ENCODE data around the gene CKAP2L.

CKAP2L gene

DNA sequence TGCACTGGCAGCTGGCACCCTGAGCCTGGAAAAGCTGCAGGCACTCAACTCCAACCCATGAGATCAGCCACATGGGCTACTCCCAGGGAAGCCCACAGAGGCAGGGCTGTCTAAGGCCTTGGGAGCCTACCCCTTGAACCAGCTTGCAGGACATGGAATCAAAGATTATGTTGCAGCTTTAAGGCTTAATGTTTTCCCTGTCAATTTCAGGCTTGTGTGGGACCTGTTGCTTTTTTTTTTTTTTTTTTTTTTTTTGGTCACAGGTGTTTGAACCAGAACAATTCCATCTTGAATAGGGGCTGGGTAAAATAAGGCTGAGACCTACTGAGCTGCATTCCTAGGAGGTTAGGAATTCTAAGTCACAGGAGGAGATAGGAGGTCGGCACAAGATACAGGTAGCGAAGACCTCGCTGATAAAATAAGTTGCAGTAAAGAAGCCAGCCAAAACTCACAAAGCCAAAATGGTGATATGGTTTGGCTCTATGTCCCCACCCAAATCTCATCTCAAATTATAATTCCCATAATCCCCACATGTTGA lies 27.4 kb upstream of the CKAP2L start:
- no peaks in the 10 kb centered on the region for H3K9me3 ChIP-seq (ENCODE audit: severe bottlenecking)
- H3K27me3 ChIP-seq (ENCODE audit: insufficient read depth, poor library complexity, severe bottlenecking), result no peaks in the 10 kb centered on the region
- DNase-seq (ENCODE audit: low spot score), result no peak
- no peaks in the 10 kb centered on the region for H3K36me3 ChIP-seq (ENCODE audit: low read depth)
- TF ChIP-seq, protein P1, sequence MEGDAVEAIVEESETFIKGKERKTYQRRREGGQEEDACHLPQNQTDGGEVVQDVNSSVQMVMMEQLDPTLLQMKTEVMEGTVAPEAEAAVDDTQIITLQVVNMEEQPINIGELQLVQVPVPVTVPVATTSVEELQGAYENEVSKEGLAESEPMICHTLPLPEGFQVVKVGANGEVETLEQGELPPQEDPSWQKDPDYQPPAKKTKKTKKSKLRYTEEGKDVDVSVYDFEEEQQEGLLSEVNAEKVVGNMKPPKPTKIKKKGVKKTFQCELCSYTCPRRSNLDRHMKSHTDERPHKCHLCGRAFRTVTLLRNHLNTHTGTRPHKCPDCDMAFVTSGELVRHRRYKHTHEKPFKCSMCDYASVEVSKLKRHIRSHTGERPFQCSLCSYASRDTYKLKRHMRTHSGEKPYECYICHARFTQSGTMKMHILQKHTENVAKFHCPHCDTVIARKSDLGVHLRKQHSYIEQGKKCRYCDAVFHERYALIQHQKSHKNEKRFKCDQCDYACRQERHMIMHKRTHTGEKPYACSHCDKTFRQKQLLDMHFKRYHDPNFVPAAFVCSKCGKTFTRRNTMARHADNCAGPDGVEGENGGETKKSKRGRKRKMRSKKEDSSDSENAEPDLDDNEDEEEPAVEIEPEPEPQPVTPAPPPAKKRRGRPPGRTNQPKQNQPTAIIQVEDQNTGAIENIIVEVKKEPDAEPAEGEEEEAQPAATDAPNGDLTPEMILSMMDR (IDR thresholded peaks at IDR 0.05; ENCODE audit: poor library complexity, severe bottlenecking), result no peak
- H3K4me3 ChIP-seq (ENCODE audit: severe bottlenecking), result no peak overlapping the region
- no peak for ATAC-seq (ENCODE audit: low read depth)
- peaks cover 47% of the 10 kb centered on the region for H3K4me1 ChIP-seq (ENCODE audit: insufficient read depth, poor library complexity, severe bottlenecking)
- H3K27ac ChIP-seq (ENCODE audit: poor library complexity, severe bottlenecking), result peak overlapping the region; percentile 99

DNA sequence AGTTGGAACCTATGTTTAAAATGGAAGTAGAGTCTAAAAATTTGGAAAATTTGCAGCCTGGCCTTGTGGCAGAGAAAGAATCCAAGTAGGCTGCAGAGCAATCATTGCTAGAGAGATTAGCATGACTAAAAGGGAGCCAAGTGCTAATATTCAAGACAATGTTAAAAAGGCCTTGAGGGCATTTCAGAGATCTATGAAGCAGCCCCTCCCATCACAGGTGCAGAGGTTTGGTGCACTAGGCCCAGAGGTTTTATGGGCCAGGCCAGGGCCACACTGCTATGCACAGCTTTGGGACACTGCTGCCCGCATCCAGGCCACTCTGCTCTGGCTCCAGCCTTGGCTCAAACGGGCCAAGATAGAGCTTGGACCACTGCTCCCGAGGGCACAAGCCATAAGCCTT lies 26.6 kb upstream of the CKAP2L start:
- ATAC-seq (ENCODE audit: low read depth) (no peak), DNase-seq (ENCODE audit: low spot score) (no peak)
- Histone ChIP-seq H3K36me3 (ENCODE audit: low read depth) (no peaks in the 10 kb centered on the region), H3K4me1 (ENCODE audit: insufficient read depth, poor library complexity, severe bottlenecking) (peaks cover 54% of the 10 kb centered on the region), H3K27me3 (ENCODE audit: insufficient read depth, poor library complexity, severe bottlenecking) (no peaks in the 10 kb centered on the region), H3K27ac (ENCODE audit: poor library complexity, severe bottlenecking) (peak overlapping the region; percentile 99), H3K4me3 (ENCODE audit: severe bottlenecking) (no peak overlapping the region), H3K9me3 (ENCODE audit: severe bottlenecking) (no peaks in the 10 kb centered on the region)
- TF ChIP-seq, protein P1 (IDR thresholded peaks at IDR 0.05; ENCODE audit: poor library complexity, severe bottlenecking), result no peak

DNA sequence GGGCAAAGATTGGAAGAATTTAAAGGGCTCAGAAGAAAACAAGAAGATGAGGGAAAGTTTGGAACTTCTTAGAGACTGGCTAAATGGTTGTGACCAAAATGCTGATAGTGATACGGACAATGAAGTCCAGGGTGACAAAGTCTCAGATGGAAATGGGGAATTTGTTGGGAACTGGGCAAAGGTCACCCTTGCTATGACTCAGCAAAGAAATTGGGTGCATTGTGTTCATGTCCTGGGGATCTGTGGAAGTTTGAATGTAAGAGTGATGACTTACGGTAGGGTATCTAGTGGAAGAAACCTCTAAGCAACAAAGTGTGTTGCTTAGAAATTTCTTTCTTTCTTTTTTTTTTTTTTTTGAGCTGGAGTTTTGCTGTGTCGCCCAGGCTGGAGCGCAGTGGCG lies 25.9 kb upstream of the CKAP2L start:
- Histone ChIP-seq H3K4me3 (ENCODE audit: severe bottlenecking) (no peak overlapping the region), H3K27ac (ENCODE audit: poor library complexity, severe bottlenecking) (peak overlapping the region; percentile 99), H3K4me1 (ENCODE audit: insufficient read depth, poor library complexity, severe bottlenecking) (peaks cover 53% of the 10 kb centered on the region), H3K36me3 (ENCODE audit: low read depth) (no peaks in the 10 kb centered on the region), H3K27me3 (ENCODE audit: insufficient read depth, poor library complexity, severe bottlenecking) (no peaks in the 10 kb centered on the region), H3K9me3 (ENCODE audit: severe bottlenecking) (no peaks in the 10 kb centered on the region)
- TF ChIP-seq, protein P1 (IDR thresholded peaks at IDR 0.05; ENCODE audit: poor library complexity, severe bottlenecking), result no peak
- DNase-seq (ENCODE audit: low spot score), result no peak
- no peak for ATAC-seq (ENCODE audit: low read depth)

- TF ChIP-seq, protein P1 (IDR thresholded peaks at IDR 0.05; ENCODE audit: poor library complexity, severe bottlenecking), result no peak
- H3K4me3 ChIP-seq (ENCODE audit: severe bottlenecking), result no peak overlapping the region
- H3K36me3 ChIP-seq (ENCODE audit: low read depth), result peaks cover under 1% of the 10 kb centered on the region; the same call in 1 of the 2 replicates
- no peak for DNase-seq (ENCODE audit: low spot score)
- no peak overlapping the region for H3K27ac ChIP-seq (ENCODE audit: poor library complexity, severe bottlenecking)
- no peak for ATAC-seq (ENCODE audit: low read depth)
- H3K4me1 ChIP-seq (ENCODE audit: insufficient read depth, poor library complexity, severe bottlenecking), result peaks cover 53% of the 10 kb centered on the region
- H3K27me3 ChIP-seq (ENCODE audit: insufficient read depth, poor library complexity, severe bottlenecking), result no peaks in the 10 kb centered on the region
- no peaks in the 10 kb centered on the region for H3K9me3 ChIP-seq (ENCODE audit: severe bottlenecking)
These were observed 24.8 kb upstream of the CKAP2L start for GRCh38 chr2:112789186-112789585.

DNA sequence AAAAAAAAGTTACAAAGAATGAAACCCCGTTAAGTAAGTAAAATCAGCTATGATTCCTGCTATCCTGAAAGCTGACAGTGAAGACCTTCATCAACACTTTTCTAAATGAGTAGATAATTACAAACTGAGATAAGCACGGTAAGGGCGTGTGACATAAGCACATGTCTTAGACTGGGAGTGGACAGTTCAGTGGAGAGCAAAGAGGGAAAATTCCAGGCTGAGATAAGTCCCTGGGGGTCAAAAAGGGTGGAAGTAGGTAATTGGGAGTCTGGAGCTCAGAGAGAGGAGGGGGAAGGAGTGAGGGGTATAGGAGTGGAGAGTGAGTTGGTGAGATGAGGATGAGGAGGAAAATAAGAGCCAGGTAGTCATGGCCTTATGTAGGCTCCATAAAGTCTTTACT lies 24.2 kb upstream of the CKAP2L start:
- TF ChIP-seq, protein P1 (IDR thresholded peaks at IDR 0.05; ENCODE audit: poor library complexity, severe bottlenecking), result no peak
- H3K4me3 ChIP-seq (ENCODE audit: severe bottlenecking), result no peak overlapping the region
- peak overlapping the region; percentile 87 for H3K27ac ChIP-seq (ENCODE audit: poor library complexity, severe bottlenecking)
- no peaks in the 10 kb centered on the region for H3K27me3 ChIP-seq (ENCODE audit: insufficient read depth, poor library complexity, severe bottlenecking)
- DNase-seq (ENCODE audit: low spot score) (no peak), ATAC-seq (ENCODE audit: low read depth) (no peak)
- peaks cover 5% of the 10 kb centered on the region for H3K36me3 ChIP-seq (ENCODE audit: low read depth)
- no peaks in the 10 kb centered on the region for H3K9me3 ChIP-seq (ENCODE audit: severe bottlenecking)
- H3K4me1 ChIP-seq (ENCODE audit: insufficient read depth, poor library complexity, severe bottlenecking), result peaks cover 47% of the 10 kb centered on the region
